ENCODE measurements around the gene CD200.

DNA sequence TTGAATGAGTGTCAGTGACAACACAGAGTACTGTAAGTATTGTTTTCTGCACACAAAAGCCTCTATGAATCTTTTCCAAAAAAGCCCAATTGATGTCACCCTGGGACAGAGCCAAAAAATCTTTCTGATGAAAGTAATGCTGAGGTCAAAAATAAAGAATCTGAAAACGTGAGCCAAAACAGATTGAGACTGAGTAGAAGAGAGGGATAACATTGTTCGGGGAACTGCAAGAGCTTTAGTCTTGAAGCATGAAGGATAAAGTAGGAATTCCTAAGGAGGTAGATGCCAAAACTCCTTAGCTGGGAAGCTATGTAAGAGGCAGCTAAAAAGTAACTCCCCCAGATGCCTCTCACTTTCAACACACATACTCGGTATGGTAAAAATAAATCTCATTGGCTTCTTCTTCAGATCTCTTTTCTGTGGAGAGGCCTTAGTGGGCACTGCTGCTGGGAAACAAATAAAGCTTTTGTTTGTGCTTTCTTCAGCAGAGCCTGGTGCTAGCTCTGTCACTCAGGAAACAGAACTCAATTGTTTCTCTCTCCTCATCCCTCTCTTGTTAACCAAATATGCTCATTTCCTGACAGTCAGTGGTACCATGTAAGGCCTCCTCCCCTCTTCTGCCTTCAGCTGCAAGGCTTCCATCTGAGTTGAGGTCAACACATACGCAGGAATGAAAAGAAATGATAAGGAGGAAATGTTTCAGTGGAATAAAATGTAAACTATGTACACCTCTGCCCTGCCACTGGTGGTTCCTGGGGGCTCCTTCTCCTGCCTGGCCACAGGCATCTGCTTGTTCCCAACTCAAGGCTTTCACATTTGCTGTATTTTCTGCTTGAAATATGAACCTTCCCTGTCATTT lies 58.1 kb downstream of the CD200 start:
- TF ChIP-seq HDGF (IDR thresholded peaks at IDR 0.05; ENCODE audit: borderline replicate concordance) (no peak), ARNT (IDR thresholded peaks at IDR 0.05) (no peak), FOXM1 (IDR thresholded peaks at IDR 0.05; ENCODE audit: borderline replicate concordance) (no peak)

Data from HEK293T (cell line).